ENCODE results near the gene TIPARP.
A peak's percentile ranks its signal among the peaks of the same experiment; 100 is the strongest.
"Not testable (repeated sequence)": the region's sequence is repeated elsewhere in the genome, so short reads cannot be mapped to it uniquely, and the experiment has no call there.

Gene TIPARP

GRCh38 chr3:156676768-156677479 is 2.5 kb downstream of the TIPARP start:
- no peak for DNase-seq

GRCh38 chr3:156677536-156677935 is 3.1 kb downstream of the TIPARP start:
- DNase-seq: no peak

GRCh38 chr3:156678197-156678596 is 3.8 kb downstream of the TIPARP start:
- no peak for DNase-seq

GRCh38 chr3:156680243-156680914 is 6.0 kb downstream of the TIPARP start:
- DNase-seq: no peak

- DNase-seq: peak; percentile 33
These were observed 6.6 kb downstream of the TIPARP start for GRCh38 chr3:156681002-156681401.

- no peak for DNase-seq
These were observed 8.1 kb downstream of the TIPARP start for GRCh38 chr3:156682501-156682900.

GRCh38 chr3:156682963-156683362 is 8.6 kb downstream of the TIPARP start:
- no peak for DNase-seq

GRCh38 chr3:156685198-156685597 is 10.8 kb downstream of the TIPARP start:
- no peak for DNase-seq

GRCh38 chr3:156685752-156686151 is 11.4 kb downstream of the TIPARP start:
- no peak for DNase-seq

- DNase-seq: no peak
These were observed 12.6 kb downstream of the TIPARP start for GRCh38 chr3:156687023-156687422.

- DNase-seq: no peak
These were observed 14.5 kb downstream of the TIPARP start for GRCh38 chr3:156688632-156689452.

- no peak for DNase-seq
These were observed 15.2 kb downstream of the TIPARP start for GRCh38 chr3:156689608-156690007.

GRCh38 chr3:156691920-156692319 is 17.5 kb downstream of the TIPARP start:
- DNase-seq: no peak

GRCh38 chr3:156693166-156693565 is 18.8 kb downstream of the TIPARP start:
- DNase-seq: no peak

GRCh38 chr3:156694536-156694935 is 20.1 kb downstream of the TIPARP start:
- DNase-seq: no peak

GRCh38 chr3:156702367-156702766 is 28.0 kb downstream of the TIPARP start:
- DNase-seq: no peak

GRCh38 chr3:156704370-156705036 is 30.1 kb downstream of the TIPARP start:
- no peak for DNase-seq

- no peak for DNase-seq
These were observed 31.6 kb downstream of the TIPARP start for GRCh38 chr3:156705761-156706616.

GRCh38 chr3:156707588-156707987 is 33.2 kb downstream of the TIPARP start:
- DNase-seq: no peak

- no peak for DNase-seq
These were observed 36.0 kb downstream of the TIPARP start for GRCh38 chr3:156710429-156710828.

- DNase-seq: no peak
These were observed 36.7 kb downstream of the TIPARP start for GRCh38 chr3:156711113-156711512.

GRCh38 chr3:156711944-156712343 is 37.6 kb downstream of the TIPARP start:
- DNase-seq: not testable (repeated sequence)

Data from right hindlimb (tissue), 1 donor.